Suppressor macrophage treated with lipopolysaccharide for 4 hours (primary cell): Measurements from ENCODE around the gene HSP90B1.

Source experiments
- DNase-seq: peaks from one replicate; pipeline ENCODE4 v3.0.0-alpha.2; 2020

The HSP90B1 gene

GRCh38 chr12:103986829-103987228, 56.6 kb downstream of the HSP90B1 start:
- DNase-seq, result no peak

GRCh38 chr12:103994235-103994634, 64.0 kb downstream of the HSP90B1 start:
- DNase-seq, result no peak

GRCh38 chr12:103996595-103996994, 66.4 kb downstream of the HSP90B1 start:
- DNase-seq, result no peak

GRCh38 chr12:103997286-103997900, 67.2 kb downstream of the HSP90B1 start:
- DNase-seq, result no peak
